HepG2 (cell line): ENCODE measurements around the gene VASN. TPM values are rescaled to one million over a fixed set of nuclear protein-coding genes. Genes with fewer than 3 reads are reported as not detected.
A peak's percentile ranks its signal among the peaks of the same experiment; 100 is the strongest.

Experiments
- HMG20A ChIP-seq: IDR thresholded peaks from 2 replicates; pipeline ENCODE4 v1.6.1; 2016; ENCODE audit warnings: borderline replicate concordance
- JUND ChIP-seq: sonication (generic); formaldehyde crosslinking; IDR thresholded peaks from 2 replicates; pipeline ENCODE4 v1.8.0; 2022; ENCODE audit warnings: mild to moderate bottlenecking, missing genetic modification reagents
- MED1 ChIP-seq: sonication (generic); formaldehyde crosslinking; IDR thresholded peaks from 2 replicates; pipeline ENCODE4 v1.4.0; 2020; ENCODE audit warnings: missing genetic modification reagents
- SAP130 ChIP-seq: IDR thresholded peaks from 2 replicates; pipeline ENCODE4 v1.6.1; 2016; ENCODE audit warnings: low read depth
- TAF1 ChIP-seq: sonication (generic); formaldehyde crosslinking; IDR thresholded peaks from 2 replicates; pipeline ENCODE4 v1.4.0; 2020; ENCODE audit warnings: missing genetic modification reagents
- ZNF317 ChIP-seq: sonication (generic); formaldehyde crosslinking; IDR thresholded peaks from 2 replicates; pipeline ENCODE4 v1.5.0; 2020; ENCODE audit warnings: mild to moderate bottlenecking, missing genetic modification reagents
- ZNF556 ChIP-seq: sonication (generic); formaldehyde crosslinking; IDR thresholded peaks from 2 replicates; pipeline ENCODE4 v1.4.0; 2020; ENCODE audit warnings: mild to moderate bottlenecking, missing genetic modification reagents, borderline replicate concordance
- ZNF83 ChIP-seq: sonication (generic); formaldehyde crosslinking; IDR thresholded peaks from 2 replicates; pipeline ENCODE4 v1.4.0; 2020; ENCODE audit warnings: missing genetic modification reagents, mild to moderate bottlenecking, borderline replicate concordance
- polyA plus RNA-seq, 8 experiments: library from polyadenylated mRNA; depleted of rRNA in 3 of 8; stranded (reverse) in 7 of 8; unstranded in 1 of 8; fragments of >200 nt; fragmentation: Illumina TruSeq in 4 of 8; extraction: Trizol in 4 of 8; gene quantifications; 2 replicates each; pipeline versions ENCODE4 v1.2.1 to v1.2.3, GENCODE V29; 2011 to 2016; ENCODE audit warnings: low read depth in 4 of 8, missing spikeins in 1 of 8, mixed read lengths in 1 of 8; ENCODE audit not compliant: insufficient read depth in 1 of 8
- total RNA-seq, 5 experiments: library from RNA; depleted of rRNA; stranded (reverse); fragments of >200 nt; fragmentation: Illumina TruSeq; extraction: Trizol; gene quantifications; 2 replicates each; pipeline ENCODE4 v1.2.3, GENCODE V29; 2016; ENCODE audit warnings: low read depth in 1 of 5
- TF ChIP-seq, protein P1 (sequence below): sonication (generic); formaldehyde crosslinking; IDR thresholded peaks from 2 replicates; pipeline ENCODE4 v1.4.0; 2020; ENCODE audit warnings: missing genetic modification reagents, borderline replicate concordance
- TF ChIP-seq, protein P2 (sequence below): sonication (generic); formaldehyde crosslinking; IDR thresholded peaks from 2 replicates; pipeline ENCODE4 v1.5.0; 2020; ENCODE audit warnings: mild to moderate bottlenecking, missing genetic modification reagents, borderline replicate concordance
- TF ChIP-seq, protein P3 (sequence below): sonication (generic); formaldehyde crosslinking; conservative IDR thresholded peaks from 2 replicates; pipeline ENCODE4 v1.4.0; 2020; ENCODE audit warnings: missing genetic modification reagents
- TF ChIP-seq, protein P4 (sequence below): sonication (generic); formaldehyde crosslinking; conservative IDR thresholded peaks from 2 replicates; pipeline ENCODE4 v1.8.0; 2022; ENCODE audit warnings: mild to moderate bottlenecking, moderate library complexity, missing genetic modification reagents

The VASN gene
- total and polyA plus RNA-seq, 2 of the 13 experiments (the other 11 are each of a cell fraction or from before 2014, with no cell fraction given): 8.4 to 18.2 TPM

DNA sequence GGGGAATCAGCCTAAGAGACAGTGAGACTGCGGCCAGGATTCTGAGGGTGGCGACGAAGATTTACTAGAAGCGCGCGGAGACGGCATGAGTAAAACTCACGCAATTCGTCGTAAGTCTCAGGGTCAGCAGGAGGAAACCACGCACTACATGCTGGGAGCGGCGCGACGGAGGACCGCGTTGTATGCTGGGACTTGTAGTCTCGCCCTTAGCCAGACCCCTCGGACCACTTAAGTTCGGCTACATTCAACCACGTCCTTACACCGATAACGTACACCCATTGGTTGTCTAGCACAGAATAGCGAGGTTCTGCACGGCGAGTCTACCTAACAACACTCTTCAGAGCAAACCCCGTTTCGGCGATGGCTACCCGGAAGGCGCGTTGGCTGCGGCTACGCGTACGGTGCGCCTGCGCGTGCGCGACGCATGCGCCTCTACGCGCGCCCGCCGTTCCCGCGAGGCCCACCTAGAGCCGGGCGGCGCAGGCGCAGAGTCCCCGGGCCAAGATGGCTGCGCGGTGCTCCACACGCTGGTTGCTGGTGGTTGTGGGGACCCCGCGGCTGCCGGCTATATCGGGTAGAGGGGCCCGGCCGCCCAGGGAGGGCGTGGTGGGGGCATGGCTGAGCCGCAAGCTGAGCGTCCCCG is 53.9 kb downstream of the VASN start, which contains the start of gene DNAJA3 (continued):
- TF ChIP-seq, protein P1, sequence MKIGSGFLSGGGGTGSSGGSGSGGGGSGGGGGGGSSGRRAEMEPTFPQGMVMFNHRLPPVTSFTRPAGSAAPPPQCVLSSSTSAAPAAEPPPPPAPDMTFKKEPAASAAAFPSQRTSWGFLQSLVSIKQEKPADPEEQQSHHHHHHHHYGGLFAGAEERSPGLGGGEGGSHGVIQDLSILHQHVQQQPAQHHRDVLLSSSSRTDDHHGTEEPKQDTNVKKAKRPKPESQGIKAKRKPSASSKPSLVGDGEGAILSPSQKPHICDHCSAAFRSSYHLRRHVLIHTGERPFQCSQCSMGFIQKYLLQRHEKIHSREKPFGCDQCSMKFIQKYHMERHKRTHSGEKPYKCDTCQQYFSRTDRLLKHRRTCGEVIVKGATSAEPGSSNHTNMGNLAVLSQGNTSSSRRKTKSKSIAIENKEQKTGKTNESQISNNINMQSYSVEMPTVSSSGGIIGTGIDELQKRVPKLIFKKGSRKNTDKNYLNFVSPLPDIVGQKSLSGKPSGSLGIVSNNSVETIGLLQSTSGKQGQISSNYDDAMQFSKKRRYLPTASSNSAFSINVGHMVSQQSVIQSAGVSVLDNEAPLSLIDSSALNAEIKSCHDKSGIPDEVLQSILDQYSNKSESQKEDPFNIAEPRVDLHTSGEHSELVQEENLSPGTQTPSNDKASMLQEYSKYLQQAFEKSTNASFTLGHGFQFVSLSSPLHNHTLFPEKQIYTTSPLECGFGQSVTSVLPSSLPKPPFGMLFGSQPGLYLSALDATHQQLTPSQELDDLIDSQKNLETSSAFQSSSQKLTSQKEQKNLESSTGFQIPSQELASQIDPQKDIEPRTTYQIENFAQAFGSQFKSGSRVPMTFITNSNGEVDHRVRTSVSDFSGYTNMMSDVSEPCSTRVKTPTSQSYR (CRISPR knock-in tag): no peak; the same call in 1 of the 2 replicates
- TF ChIP-seq MED1 (CRISPR knock-in tag) (no peak), TAF1 (CRISPR knock-in tag) (peak; percentile 98), SAP130 (peak; percentile 66), HMG20A (no peak), ZNF556 (no peak), ZNF317 (CRISPR knock-in tag) (peak; percentile 82; the same call in 1 of the 2 replicates), JUND (CRISPR knock-in tag) (no peak), ZNF83 (CRISPR knock-in tag) (no peak)
- TF ChIP-seq, protein P2, sequence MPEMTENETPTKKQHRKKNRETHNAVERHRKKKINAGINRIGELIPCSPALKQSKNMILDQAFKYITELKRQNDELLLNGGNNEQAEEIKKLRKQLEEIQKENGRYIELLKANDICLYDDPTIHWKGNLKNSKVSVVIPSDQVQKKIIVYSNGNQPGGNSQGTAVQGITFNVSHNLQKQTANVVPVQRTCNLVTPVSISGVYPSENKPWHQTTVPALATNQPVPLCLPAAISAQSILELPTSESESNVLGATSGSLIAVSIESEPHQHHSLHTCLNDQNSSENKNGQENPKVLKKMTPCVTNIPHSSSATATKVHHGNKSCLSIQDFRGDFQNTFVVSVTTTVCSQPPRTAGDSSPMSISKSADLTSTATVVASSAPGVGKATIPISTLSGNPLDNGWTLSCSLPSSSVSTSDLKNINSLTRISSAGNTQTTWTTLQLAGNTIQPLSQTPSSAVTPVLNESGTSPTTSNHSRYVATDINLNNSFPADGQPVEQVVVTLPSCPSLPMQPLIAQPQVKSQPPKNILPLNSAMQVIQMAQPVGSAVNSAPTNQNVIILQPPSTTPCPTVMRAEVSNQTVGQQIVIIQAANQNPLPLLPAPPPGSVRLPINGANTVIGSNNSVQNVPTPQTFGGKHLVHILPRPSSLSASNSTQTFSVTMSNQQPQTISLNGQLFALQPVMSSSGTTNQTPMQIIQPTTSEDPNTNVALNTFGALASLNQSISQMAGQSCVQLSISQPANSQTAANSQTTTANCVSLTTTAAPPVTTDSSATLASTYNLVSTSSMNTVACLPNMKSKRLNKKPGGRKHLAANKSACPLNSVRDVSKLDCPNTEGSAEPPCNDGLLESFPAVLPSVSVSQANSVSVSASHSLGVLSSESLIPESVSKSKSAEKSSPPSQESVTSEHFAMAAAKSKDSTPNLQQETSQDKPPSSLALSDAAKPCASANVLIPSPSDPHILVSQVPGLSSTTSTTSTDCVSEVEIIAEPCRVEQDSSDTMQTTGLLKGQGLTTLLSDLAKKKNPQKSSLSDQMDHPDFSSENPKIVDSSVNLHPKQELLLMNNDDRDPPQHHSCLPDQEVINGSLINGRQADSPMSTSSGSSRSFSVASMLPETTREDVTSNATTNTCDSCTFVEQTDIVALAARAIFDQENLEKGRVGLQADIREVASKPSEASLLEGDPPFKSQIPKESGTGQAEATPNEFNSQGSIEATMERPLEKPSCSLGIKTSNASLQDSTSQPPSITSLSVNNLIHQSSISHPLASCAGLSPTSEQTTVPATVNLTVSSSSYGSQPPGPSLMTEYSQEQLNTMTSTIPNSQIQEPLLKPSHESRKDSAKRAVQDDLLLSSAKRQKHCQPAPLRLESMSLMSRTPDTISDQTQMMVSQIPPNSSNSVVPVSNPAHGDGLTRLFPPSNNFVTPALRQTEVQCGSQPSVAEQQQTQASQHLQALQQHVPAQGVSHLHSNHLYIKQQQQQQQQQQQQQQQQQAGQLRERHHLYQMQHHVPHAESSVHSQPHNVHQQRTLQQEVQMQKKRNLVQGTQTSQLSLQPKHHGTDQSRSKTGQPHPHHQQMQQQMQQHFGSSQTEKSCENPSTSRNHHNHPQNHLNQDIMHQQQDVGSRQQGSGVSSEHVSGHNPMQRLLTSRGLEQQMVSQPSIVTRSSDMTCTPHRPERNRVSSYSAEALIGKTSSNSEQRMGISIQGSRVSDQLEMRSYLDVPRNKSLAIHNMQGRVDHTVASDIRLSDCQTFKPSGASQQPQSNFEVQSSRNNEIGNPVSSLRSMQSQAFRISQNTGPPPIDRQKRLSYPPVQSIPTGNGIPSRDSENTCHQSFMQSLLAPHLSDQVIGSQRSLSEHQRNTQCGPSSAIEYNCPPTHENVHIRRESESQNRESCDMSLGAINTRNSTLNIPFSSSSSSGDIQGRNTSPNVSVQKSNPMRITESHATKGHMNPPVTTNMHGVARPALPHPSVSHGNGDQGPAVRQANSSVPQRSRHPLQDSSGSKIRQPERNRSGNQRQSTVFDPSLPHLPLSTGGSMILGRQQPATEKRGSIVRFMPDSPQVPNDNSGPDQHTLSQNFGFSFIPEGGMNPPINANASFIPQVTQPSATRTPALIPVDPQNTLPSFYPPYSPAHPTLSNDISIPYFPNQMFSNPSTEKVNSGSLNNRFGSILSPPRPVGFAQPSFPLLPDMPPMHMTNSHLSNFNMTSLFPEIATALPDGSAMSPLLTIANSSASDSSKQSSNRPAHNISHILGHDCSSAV (CRISPR knock-in tag): no peak
- TF ChIP-seq, protein P3, sequence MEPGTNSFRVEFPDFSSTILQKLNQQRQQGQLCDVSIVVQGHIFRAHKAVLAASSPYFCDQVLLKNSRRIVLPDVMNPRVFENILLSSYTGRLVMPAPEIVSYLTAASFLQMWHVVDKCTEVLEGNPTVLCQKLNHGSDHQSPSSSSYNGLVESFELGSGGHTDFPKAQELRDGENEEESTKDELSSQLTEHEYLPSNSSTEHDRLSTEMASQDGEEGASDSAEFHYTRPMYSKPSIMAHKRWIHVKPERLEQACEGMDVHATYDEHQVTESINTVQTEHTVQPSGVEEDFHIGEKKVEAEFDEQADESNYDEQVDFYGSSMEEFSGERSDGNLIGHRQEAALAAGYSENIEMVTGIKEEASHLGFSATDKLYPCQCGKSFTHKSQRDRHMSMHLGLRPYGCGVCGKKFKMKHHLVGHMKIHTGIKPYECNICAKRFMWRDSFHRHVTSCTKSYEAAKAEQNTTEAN (CRISPR knock-in tag): no peak
- TF ChIP-seq, protein P4, sequence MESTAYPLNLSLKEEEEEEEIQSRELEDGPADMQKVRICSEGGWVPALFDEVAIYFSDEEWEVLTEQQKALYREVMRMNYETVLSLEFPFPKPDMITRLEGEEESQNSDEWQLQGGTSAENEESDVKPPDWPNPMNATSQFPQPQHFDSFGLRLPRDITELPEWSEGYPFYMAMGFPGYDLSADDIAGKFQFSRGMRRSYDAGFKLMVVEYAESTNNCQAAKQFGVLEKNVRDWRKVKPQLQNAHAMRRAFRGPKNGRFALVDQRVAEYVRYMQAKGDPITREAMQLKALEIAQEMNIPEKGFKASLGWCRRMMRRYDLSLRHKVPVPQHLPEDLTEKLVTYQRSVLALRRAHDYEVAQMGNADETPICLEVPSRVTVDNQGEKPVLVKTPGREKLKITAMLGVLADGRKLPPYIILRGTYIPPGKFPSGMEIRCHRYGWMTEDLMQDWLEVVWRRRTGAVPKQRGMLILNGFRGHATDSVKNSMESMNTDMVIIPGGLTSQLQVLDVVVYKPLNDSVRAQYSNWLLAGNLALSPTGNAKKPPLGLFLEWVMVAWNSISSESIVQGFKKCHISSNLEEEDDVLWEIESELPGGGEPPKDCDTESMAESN (CRISPR knock-in tag): peak; percentile 93
